Measurements from ENCODE around the gene TMEM258. TPM values are rescaled to one million over a fixed set of nuclear protein-coding genes. Genes with fewer than 3 reads are reported as not detected.

Gene TMEM258
- total RNA-seq, 1 donor from 2014 or later, result 117 TPM

GRCh38 chr11:61814247-61814957 is 22.0 kb upstream of the TMEM258 start:
- intact Hi-C loops (cut with micrococcal nuclease), result no loop called here
- DNase-seq, result no peak
- no peak for TF ChIP-seq CTCF (IDR thresholded peaks at IDR 0.05; ENCODE audit: borderline replicate concordance)
- Histone ChIP-seq H3K27me3 (ENCODE audit: low read depth) (no peaks in the 10 kb centered on the region), H3K4me1 (peaks cover 31% of the 10 kb centered on the region), H3K4me3 (peak overlapping the region; percentile 92), H3K9me3 (replicated peaks) (no peaks in the 10 kb centered on the region), H3K27ac (replicated peaks) (peak overlapping the region; percentile 100), H3K36me3 (peaks cover 33% of the 10 kb centered on the region)

GRCh38 chr11:61812736-61813411 is 20.5 kb upstream of the TMEM258 start:
- H3K36me3 ChIP-seq, result peaks cover 46% of the 10 kb centered on the region
- TF ChIP-seq CTCF (IDR thresholded peaks at IDR 0.05; ENCODE audit: borderline replicate concordance), result no peak

GRCh38 chr11:61811831-61812230 is 19.4 kb upstream of the TMEM258 start:
- intact Hi-C loops (cut with micrococcal nuclease), result no loop called here
- Histone ChIP-seq H3K27ac (replicated peaks) (no peak overlapping the region), H3K27me3 (ENCODE audit: low read depth) (no peaks in the 10 kb centered on the region)

More at GRCh38 chr11:61812736-61813411, 20.5 kb upstream of the TMEM258 start:
- H3K9me3 ChIP-seq (replicated peaks), result no peaks in the 10 kb centered on the region
- H3K4me3 ChIP-seq, result no peak overlapping the region
- DNase-seq, result no peak
- H3K4me1 ChIP-seq, result peaks cover 31% of the 10 kb centered on the region
- H3K27me3 ChIP-seq (ENCODE audit: low read depth), result no peaks in the 10 kb centered on the region
- intact Hi-C loops (cut with micrococcal nuclease), result no loop called here
- no peak overlapping the region for H3K27ac ChIP-seq (replicated peaks)

GRCh38 chr11:61810671-61811175 is 18.3 kb upstream of the TMEM258 start:
- no peak overlapping the region for H3K27ac ChIP-seq (replicated peaks)
- TF ChIP-seq CTCF (IDR thresholded peaks at IDR 0.05; ENCODE audit: borderline replicate concordance), result no peak
- H3K9me3 ChIP-seq (replicated peaks), result no peaks in the 10 kb centered on the region
- H3K27me3 ChIP-seq (ENCODE audit: low read depth), result no peaks in the 10 kb centered on the region
- peaks cover 51% of the 10 kb centered on the region for H3K36me3 ChIP-seq
- no peak for DNase-seq
- H3K4me1 ChIP-seq, result peaks cover 12% of the 10 kb centered on the region
- H3K4me3 ChIP-seq, result no peak overlapping the region
- intact Hi-C loops (cut with micrococcal nuclease), result no loop called here

More at GRCh38 chr11:61811831-61812230, 19.4 kb upstream of the TMEM258 start:
- Histone ChIP-seq H3K4me1 (peaks cover 23% of the 10 kb centered on the region), H3K9me3 (replicated peaks) (no peaks in the 10 kb centered on the region), H3K36me3 (peaks cover 46% of the 10 kb centered on the region), H3K4me3 (no peak overlapping the region)
- no peak for TF ChIP-seq CTCF (IDR thresholded peaks at IDR 0.05; ENCODE audit: borderline replicate concordance)
- DNase-seq, result no peak

- H3K27me3 ChIP-seq (ENCODE audit: low read depth), result no peaks in the 10 kb centered on the region
- peaks cover 79% of the 10 kb centered on the region for H3K36me3 ChIP-seq
- H3K4me3 ChIP-seq, result no peak overlapping the region
- no peak for DNase-seq
- intact Hi-C loops (cut with micrococcal nuclease), result no loop called here
- no peak for TF ChIP-seq CTCF (IDR thresholded peaks at IDR 0.05; ENCODE audit: borderline replicate concordance)
- peaks cover 6% of the 10 kb centered on the region for H3K4me1 ChIP-seq
- H3K27ac ChIP-seq (replicated peaks), result no peak overlapping the region
- no peaks in the 10 kb centered on the region for H3K9me3 ChIP-seq (replicated peaks)
Measured at GRCh38 chr11:61806785-61807184, 14.4 kb upstream of the TMEM258 start.

Data from left ventricle myocardium inferior (tissue), 1 donor.